Keratinocyte (primary cell): ENCODE measurements around the gene TSKU.

Experiments
- EZH2 ChIP-seq: IDR thresholded peaks from one replicate; pipeline ENCODE4 v1.6.1; 2012; ENCODE audit warnings: inconsistent platforms, mild to moderate bottlenecking, low read length, moderate library complexity
- TF ChIP-seq, protein P1 (sequence below), 3 experiments: IDR thresholded peaks in 1 of 3; conservative IDR thresholded peaks in 1 of 3; optimal IDR thresholded peaks in 1 of 3; 2 replicates in 2 of 3; 3 replicates in 1 of 3; pipeline versions ENCODE3 to v1.5.1; 2011; ENCODE audit warnings: low read length in 3 of 3, mild to moderate bottlenecking in 3 of 3, moderate library complexity in 2 of 3, control low read depth in 1 of 3, inconsistent platforms in 1 of 3; ENCODE audit not compliant: insufficient read depth in 2 of 3; ENCODE audit errors: extremely low read depth in 1 of 3

DNA sequence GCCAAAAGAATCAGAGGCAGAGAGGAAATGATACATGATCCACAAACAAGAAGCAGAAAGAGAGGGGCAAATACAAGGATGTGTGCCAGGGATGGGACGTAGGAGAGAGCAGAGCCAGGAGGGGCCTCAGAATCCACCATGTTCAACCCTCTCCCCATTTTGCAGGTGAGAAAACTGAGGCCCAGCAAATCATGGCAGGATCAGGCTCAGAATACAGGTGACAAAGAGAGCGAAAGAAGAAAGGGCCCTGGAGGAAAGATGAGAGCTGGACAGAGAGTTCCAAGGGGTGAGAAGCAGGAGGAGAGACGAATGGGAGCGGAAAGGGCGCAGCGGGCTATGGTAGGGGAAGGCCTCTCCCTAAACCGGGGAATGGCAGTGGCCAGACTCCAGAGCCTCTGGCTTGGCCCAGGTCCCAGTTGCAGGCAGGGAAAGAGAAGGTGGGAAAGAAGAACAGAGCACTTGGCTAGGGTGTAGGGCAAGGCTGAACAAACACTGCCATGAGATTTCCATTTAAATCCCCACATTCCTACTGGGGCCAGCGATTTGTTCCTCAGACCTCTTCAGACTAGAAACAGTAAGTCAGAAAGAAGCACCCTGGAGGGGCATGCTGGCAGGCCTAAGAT is 44.4 kb upstream of the TSKU start:
- TF ChIP-seq, protein P1, sequence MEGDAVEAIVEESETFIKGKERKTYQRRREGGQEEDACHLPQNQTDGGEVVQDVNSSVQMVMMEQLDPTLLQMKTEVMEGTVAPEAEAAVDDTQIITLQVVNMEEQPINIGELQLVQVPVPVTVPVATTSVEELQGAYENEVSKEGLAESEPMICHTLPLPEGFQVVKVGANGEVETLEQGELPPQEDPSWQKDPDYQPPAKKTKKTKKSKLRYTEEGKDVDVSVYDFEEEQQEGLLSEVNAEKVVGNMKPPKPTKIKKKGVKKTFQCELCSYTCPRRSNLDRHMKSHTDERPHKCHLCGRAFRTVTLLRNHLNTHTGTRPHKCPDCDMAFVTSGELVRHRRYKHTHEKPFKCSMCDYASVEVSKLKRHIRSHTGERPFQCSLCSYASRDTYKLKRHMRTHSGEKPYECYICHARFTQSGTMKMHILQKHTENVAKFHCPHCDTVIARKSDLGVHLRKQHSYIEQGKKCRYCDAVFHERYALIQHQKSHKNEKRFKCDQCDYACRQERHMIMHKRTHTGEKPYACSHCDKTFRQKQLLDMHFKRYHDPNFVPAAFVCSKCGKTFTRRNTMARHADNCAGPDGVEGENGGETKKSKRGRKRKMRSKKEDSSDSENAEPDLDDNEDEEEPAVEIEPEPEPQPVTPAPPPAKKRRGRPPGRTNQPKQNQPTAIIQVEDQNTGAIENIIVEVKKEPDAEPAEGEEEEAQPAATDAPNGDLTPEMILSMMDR (optimal IDR thresholded peaks at IDR 0.05 in 1 of 3, IDR thresholded peaks at IDR 0.05 in 1 of 3, conservative IDR thresholded peaks at IDR 0.05 in 1 of 3; ENCODE audit: extremely low read depth in 1 of 3, insufficient read depth in 2 of 3, low read length in 3 of 3): no peak
- TF ChIP-seq EZH2: no peak
